ENCODE measurements around the gene AGPAT1. TPM values are rescaled to one million over a fixed set of nuclear protein-coding genes. Genes with fewer than 3 reads are reported as not detected.

Gene AGPAT1
- total and polyA plus RNA-seq, 2 of the 13 experiments (the other 11 are each of a cell fraction or from before 2014, with no cell fraction given): 51.3 to 139 TPM

DNA sequence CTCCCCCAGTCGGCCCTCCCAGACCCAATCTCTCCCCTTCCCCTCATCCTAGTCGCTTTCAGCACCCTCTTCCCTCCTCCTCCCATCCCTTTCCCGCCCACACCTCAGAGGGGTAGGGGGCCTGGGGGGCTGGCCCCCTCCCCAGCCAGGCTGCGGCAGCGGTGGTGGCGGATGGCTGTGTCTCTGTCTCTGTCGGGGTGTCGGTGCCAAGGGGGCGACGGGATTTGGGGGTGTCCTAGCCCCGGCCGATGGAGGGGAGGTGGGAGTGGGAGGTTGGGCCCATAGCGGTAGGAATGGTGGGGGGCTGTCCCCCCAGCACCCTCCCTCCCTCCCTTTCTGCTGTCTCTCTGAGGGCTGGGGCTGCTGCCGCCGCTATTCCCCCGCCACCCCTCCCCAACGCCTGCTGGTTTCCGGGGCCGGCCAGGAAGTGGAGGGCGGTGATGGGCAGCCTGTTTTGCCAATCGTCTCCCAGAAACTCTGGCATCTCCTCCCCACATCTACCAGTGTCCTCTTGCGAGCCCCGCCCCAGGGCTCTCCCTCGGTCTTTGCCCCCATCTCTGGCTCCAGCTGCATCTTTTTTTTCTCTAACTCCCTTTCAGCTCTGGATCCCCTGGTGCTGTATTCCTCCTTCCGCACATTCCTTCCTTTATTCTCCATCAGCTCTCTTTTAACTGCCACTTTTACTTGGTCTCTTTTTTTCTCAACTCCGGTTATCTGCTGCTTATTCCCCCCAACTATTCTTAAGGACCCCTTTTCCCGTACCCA lies at the start of gene AGPAT1 (continued):
- TF ChIP-seq, protein P1, sequence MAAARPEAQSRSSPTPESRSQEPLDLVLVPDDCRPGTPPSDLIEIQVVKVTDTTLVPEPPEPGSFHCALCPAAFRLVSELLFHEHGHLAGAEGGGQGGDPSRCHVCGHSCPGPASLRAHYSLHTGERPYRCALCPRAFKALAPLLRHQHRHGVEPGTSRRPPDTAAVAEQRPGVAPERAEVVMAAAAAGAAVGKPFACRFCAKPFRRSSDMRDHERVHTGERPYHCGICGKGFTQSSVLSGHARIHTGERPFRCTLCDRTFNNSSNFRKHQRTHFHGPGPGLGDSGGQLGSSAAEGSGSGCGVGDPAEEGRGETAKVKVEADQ (CRISPR knock-in tag; IDR thresholded peaks at IDR 0.05; ENCODE audit: borderline replicate concordance): no peak
- TF ChIP-seq, protein P2, sequence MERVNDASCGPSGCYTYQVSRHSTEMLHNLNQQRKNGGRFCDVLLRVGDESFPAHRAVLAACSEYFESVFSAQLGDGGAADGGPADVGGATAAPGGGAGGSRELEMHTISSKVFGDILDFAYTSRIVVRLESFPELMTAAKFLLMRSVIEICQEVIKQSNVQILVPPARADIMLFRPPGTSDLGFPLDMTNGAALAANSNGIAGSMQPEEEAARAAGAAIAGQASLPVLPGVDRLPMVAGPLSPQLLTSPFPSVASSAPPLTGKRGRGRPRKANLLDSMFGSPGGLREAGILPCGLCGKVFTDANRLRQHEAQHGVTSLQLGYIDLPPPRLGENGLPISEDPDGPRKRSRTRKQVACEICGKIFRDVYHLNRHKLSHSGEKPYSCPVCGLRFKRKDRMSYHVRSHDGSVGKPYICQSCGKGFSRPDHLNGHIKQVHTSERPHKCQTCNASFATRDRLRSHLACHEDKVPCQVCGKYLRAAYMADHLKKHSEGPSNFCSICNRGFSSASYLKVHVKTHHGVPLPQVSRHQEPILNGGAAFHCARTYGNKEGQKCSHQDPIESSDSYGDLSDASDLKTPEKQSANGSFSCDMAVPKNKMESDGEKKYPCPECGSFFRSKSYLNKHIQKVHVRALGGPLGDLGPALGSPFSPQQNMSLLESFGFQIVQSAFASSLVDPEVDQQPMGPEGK (CRISPR knock-in tag; IDR thresholded peaks at IDR 0.05): peak; percentile 90
- no peak for TF ChIP-seq CSRNP2 (CRISPR knock-in tag; conservative IDR thresholded peaks at IDR 0.05; ENCODE audit: low read depth)
- TF ChIP-seq, protein P3, sequence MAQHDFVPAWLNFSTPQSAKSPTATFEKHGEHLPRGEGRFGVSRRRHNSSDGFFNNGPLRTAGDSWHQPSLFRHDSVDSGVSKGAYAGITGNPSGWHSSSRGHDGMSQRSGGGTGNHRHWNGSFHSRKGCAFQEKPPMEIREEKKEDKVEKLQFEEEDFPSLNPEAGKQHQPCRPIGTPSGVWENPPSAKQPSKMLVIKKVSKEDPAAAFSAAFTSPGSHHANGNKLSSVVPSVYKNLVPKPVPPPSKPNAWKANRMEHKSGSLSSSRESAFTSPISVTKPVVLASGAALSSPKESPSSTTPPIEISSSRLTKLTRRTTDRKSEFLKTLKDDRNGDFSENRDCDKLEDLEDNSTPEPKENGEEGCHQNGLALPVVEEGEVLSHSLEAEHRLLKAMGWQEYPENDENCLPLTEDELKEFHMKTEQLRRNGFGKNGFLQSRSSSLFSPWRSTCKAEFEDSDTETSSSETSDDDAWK (CRISPR knock-in tag; IDR thresholded peaks at IDR 0.05): no peak
- TF ChIP-seq ZNF253 (CRISPR knock-in tag; IDR thresholded peaks at IDR 0.05; ENCODE audit: borderline replicate concordance): no peak
- no peak for TF ChIP-seq NFE2 (CRISPR knock-in tag; IDR thresholded peaks at IDR 0.05)
- TF ChIP-seq ZNF331 (CRISPR knock-in tag; IDR thresholded peaks at IDR 0.05): no peak; the same call in 1 of the 2 replicates
- no peak for TF ChIP-seq ZNF724P (CRISPR knock-in tag; IDR thresholded peaks at IDR 0.05; ENCODE audit: borderline replicate concordance)
- TF ChIP-seq, protein P4, sequence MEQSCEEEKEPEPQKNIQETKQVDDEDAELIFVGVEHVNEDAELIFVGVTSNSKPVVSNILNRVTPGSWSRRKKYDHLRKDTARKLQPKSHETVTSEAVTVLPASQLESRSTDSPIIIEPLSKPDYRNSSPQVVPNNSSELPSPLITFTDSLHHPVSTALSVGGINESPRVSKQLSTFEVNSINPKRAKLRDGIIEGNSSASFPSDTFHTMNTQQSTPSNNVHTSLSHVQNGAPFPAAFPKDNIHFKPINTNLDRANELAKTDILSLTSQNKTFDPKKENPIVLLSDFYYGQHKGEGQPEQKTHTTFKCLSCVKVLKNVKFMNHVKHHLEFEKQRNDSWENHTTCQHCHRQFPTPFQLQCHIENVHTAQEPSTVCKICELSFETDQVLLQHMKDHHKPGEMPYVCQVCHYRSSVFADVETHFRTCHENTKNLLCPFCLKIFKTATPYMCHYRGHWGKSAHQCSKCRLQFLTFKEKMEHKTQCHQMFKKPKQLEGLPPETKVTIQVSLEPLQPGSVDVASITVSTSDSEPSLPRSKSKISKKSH (CRISPR knock-in tag; IDR thresholded peaks at IDR 0.05; ENCODE audit: borderline replicate concordance): peak; percentile 90; the same call in 1 of the 2 replicates
- TF ChIP-seq ATF5 (CRISPR knock-in tag; IDR thresholded peaks at IDR 0.05; ENCODE audit: low read depth): 0 out of 2 replicates have a peak, but pooled peaks have one; percentile 36
- no peak for TF ChIP-seq ZC3H4 (CRISPR knock-in tag; IDR thresholded peaks at IDR 0.05; ENCODE audit: borderline replicate concordance)
- TF ChIP-seq ZNF274 (CRISPR knock-in tag; IDR thresholded peaks at IDR 0.05): peak; percentile 79
